Measurements from ENCODE around the gene PHACTR1.

Gene PHACTR1

GRCh38 chr6:13011612-13012146 lies 295.1 kb downstream of the PHACTR1 start:
- FAIRE-seq (no peak), DNase-seq (ENCODE audit: extremely low spot score, insufficient read length, low read depth) (no peak)

DNA sequence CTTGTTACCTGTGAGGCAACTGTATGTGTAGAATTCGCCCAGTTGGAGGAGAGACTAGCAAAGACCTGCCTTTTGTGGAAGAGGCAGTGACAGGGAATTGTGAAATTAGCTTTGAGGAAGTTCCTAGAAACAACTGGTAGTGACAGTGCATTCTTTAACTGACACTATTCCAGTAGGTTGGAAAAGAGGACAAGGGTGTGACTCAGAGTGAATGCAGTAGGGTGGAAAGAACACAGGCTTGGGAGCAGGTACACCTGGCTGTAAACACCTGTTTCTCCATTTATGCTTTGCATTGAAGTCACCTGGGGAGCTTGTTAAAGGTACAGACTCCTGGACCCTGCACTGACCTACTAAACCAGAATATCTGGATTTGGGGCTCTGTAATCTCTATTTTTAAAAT lies 295.7 kb downstream of the PHACTR1 start:
- DNase-seq (ENCODE audit: extremely low spot score, insufficient read length, low read depth) (no peak), FAIRE-seq (no peak)

DNA sequence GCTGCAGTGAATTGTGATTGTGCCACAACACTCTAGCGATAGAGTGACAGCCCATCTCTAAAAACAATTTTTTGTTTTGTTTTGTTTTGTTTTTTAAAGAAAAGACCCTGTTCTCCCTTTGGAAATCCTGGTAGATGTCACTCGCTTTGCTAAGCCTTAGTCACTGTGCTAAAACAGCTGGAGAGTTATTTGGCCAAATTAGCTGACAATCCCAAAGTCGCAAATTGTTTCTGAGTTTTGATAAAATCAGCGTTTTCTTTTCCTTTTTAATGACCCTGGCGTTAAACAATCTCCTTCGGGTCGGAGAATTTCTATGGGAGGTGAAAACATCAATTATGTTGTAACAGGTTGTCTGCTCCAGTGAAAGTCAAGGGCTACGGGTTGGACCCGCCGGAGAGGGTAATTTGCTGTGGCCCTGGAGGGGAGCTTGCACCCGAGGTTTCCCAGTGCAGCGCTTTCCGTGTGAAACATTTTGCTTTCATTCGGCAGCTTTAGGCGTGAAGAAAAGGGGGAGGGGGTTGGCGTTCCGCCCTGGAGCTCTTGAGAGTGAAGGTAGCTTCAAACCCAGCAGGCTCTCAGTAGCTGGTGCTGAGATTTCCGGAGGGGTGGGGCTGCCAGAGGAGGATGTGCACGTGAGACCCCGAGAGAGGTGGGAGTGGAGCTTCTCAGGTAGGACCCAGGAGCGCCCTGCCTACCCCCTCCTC lies 296.6 kb downstream of the PHACTR1 start:
- no peak for FAIRE-seq
- no peak for DNase-seq (ENCODE audit: extremely low spot score, insufficient read length, low read depth)

DNA sequence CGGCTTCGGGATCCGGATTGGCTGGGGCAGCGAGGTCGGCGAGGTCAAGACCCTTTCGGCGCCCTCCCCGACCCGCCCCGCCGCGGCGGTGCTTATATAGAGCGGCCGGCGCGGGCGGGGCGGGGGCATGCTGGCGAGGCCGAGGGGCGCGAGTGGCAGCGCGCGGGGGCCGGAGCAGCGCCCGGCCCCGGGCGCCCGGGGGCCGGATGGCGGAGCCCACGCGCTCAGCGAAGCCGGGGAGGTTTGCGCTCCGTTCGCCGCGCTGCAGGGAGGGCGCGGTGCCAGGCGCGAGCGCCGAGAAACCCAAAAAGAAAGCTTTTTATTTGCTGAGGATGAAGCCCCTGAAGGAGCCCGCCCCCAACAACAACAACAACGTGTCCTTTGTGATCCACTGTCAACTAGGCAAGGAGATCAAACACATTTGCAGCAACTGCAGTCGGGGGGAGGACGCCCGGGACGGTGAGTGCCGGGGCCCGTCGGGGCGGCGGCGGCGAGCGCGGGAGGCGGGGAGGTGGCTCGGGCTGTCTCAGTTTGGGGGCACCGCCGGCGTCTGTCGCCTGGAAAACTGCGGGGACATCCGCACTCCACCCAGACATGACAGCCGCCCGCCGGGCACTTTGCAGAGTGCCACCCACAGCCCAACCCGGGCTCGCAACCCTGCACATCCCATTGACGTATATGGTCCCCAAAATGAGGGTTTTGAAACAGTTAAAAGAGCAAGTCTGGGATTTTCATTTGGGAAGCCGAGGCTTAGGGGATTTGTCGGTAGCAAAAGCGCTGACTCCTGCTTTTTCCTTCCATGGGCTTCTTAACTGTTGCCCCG lies 297.3 kb downstream of the PHACTR1 start:
- DNase-seq (ENCODE audit: extremely low spot score, insufficient read length, low read depth) (no peak), FAIRE-seq (no peak)

- DNase-seq (ENCODE audit: extremely low spot score, insufficient read length, low read depth) (no peak), FAIRE-seq (no peak)
Measured at GRCh38 chr6:13014504-13015378, 298.2 kb downstream of the PHACTR1 start.

DNA sequence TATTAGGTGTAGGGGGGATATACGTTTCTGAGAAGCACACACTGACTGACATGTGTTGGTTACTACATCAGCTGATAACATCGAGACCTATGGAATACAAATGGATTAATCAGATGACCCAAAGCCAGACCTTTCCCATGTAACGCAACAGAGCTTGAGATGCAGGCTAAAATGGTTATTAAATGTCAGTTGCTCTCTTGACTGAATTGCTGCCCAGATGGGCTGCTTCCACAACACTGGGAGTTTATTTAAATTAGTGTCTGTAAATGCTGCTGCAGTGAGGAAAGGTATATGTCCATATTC lies 298.8 kb downstream of the PHACTR1 start:
- DNase-seq (ENCODE audit: extremely low spot score, insufficient read length, low read depth) (no peak), FAIRE-seq (no peak)

DNA sequence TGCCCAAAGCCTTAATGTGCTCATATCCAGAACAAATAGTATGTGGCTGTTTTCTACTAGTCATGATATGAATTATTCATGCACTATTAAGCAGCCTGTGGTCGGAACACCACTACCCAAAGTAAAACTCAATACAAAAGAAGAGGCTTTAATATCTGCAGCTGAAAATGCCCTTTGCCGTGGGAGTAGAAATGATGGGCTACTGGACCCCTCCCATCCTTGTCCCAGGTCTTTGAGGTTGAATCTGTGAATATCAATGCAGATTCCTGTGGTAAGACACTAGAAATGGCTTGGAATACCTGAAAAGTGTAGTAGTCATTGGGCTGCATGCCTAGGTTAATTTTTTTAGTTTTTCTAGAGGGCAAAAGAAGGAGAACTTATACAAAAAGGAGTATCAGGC lies 308.0 kb downstream of the PHACTR1 start:
- no peak for DNase-seq (ENCODE audit: extremely low spot score, insufficient read length, low read depth)
- no peak for FAIRE-seq

DNA sequence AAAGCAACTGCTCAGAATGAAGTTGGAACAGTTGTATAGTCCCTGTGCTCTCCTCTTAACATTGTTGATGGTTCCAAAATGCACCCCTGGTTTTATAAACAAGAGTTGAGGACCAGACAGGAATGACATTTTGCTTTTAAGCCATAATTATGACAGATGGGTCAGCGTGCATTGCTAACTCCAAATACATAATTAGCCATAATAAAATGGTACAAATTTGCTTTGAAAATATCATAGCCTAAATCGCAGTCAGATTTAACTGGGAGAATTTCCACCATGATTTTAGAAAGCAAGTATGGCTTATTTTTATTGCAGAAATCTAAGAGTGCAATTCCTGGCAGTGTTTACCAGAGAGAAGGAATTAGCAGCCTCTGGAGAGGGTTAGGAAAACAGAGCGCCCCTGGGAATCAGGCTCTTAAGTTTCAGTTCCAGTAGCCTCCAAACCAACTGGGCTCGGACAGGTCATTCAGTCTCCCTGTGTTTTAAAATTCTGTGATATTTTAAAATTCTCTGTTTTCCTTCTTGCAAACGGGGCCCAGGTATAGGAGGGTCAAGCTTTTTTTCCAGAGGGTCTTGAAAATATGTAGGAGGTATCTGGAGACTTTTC lies 309.4 kb downstream of the PHACTR1 start:
- FAIRE-seq = no peak
- DNase-seq (ENCODE audit: extremely low spot score, insufficient read length, low read depth) = no peak

GRCh38 chr6:13026557-13026956 lies 310.0 kb downstream of the PHACTR1 start:
- FAIRE-seq (no peak), DNase-seq (ENCODE audit: extremely low spot score, insufficient read length, low read depth) (no peak)

- DNase-seq (ENCODE audit: extremely low spot score, insufficient read length, low read depth) = no peak
- FAIRE-seq = no peak
Measured at GRCh38 chr6:13027207-13027606, 310.6 kb downstream of the PHACTR1 start.

DNA sequence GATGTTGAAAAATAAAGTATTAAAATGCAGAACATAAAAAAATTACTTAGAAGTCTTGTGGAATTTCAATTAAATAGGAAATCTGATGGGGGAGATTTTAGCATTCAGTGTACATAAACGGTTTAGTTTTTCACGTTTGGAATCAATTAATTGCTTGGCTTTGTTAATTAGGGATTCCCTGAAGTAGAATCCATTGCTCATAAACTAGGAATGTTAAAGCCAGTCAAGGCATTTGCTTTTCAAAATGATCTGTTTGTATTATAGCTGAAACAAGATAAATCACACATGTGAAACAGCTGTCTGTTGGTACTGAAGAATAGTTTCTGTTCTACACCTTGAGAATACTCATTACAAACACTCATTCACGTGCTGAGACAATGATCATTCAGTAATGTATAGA lies 313.8 kb downstream of the PHACTR1 start:
- no peak for DNase-seq (ENCODE audit: extremely low spot score, insufficient read length, low read depth)
- no peak for FAIRE-seq

DNA sequence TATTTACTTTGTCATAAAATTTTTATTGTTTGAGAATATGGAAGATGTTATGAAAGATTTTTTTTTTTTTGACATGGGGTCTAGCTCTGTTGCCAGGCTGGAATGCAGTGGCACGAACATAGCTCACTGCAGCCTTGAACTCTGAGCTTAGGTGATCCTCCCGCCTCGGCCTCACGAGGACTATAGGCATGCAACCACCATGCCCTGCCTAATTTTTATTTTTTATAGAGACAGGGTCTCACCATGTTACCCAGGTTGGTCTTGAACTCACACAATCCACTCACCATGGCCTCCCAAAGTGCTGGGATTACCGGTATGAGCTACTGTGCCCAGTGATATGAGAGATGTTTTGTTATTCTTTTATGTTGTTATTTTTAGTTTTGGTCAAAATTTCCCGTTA lies 316.0 kb downstream of the PHACTR1 start:
- DNase-seq (ENCODE audit: extremely low spot score, insufficient read length, low read depth) = no peak
- no peak for FAIRE-seq

DNA sequence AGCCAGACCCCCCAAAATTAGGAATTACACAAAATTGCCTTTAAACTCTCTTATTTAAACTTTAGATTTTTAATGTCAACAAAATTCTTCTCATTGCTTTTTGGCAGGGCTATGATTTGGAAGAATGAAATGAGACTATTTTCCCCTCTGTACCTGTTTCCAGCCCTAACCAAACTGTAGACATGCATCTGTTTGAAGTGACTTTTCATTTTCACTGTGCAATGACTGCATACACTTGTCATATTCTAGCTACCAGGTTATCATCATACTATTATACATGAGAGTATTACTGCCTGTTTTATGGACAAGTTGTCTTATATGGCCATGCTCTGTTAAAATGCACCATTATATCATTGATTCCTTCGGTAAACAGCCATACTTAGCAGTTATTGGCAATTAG lies 316.6 kb downstream of the PHACTR1 start:
- no peak for FAIRE-seq
- DNase-seq (ENCODE audit: extremely low spot score, insufficient read length, low read depth) = no peak

- DNase-seq (ENCODE audit: extremely low spot score, insufficient read length, low read depth) (no peak), FAIRE-seq (no peak)
Measured at GRCh38 chr6:13034316-13034715, 317.7 kb downstream of the PHACTR1 start.

GRCh38 chr6:13035606-13036005 lies 319.0 kb downstream of the PHACTR1 start:
- DNase-seq (ENCODE audit: extremely low spot score, insufficient read length, low read depth) (no peak), FAIRE-seq (no peak)

DNA sequence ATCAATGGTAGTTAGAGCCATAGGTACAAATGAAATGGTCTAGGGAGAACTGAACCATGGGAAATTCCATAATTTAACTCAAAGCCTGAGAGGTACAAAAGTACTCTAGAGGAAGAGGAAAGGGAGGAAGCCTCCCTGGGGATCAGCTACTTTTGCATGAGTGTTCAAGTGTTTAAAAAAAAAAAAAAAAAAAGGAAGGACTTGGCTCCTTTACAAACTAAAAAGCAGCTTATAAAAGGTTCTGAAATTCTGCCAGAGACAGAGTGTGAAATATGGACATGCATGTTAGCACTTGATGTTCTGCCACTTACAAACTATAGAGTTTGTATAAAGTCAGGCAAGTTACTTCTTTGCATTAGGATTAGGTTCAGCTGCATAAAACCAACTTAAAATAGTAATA lies 321.7 kb downstream of the PHACTR1 start:
- DNase-seq (ENCODE audit: extremely low spot score, insufficient read length, low read depth) (no peak), FAIRE-seq (no peak)

DNA sequence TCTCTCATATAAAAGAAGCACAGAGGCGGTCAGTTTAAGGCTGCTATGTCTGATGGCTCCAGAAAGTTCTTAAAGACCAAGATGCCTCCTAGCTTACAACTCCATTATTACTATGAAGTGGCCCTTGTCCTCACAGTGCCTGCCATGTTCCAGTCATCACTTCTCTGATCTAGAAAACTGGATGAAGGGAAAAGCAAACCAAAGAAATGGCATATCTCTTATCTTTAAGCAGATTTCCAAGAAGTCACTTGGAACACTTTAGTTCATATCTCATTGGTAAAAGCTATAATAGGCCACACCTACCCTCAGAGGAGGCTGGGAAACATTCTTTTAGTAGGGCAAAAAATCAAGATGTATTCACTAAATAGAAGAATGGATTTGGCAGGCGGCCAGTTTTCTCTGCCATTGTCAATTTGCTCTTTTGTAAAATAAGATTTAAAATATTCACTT lies 322.2 kb downstream of the PHACTR1 start:
- DNase-seq (ENCODE audit: extremely low spot score, insufficient read length, low read depth) (no peak), FAIRE-seq (no peak)

GRCh38 chr6:13044390-13044789 lies 327.8 kb downstream of the PHACTR1 start:
- DNase-seq (ENCODE audit: extremely low spot score, insufficient read length, low read depth) (no peak), FAIRE-seq (no peak)

DNA sequence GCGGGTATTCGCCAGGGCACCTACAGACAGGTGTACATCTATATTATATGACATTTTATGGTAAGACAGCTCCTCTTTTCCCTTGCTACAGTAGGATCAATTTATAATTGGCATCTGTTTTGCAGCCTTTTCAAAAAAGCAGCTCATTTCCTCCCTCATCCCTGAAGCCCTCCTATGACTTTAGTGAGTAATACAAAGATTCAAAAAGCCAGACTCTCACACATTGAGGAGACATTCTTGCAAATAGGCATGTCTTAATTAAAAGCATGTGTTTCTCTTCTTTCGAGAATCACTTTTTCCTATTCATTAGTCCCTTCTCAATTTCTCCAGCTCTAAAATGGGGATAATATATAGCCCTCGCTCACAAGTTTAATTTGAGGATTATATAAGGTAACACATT lies 328.3 kb downstream of the PHACTR1 start:
- DNase-seq (ENCODE audit: extremely low spot score, insufficient read length, low read depth) (no peak), FAIRE-seq (no peak)

GRCh38 chr6:13045676-13046075 lies 329.1 kb downstream of the PHACTR1 start:
- FAIRE-seq (no peak), DNase-seq (ENCODE audit: extremely low spot score, insufficient read length, low read depth) (no peak)
